Thoracic aorta endothelial cell (primary cell): ENCODE results near the gene CDV3. TPM values are rescaled to one million over a fixed set of nuclear protein-coding genes. Genes with fewer than 3 reads are reported as not detected.

Source experiments
- small RNA-seq: library from RNA; depleted of rRNA; stranded (forward); fragments of <200 nt; gene quantifications from one replicate; pipeline ENCODE3, GENCODE V24; 2012
- total RNA-seq: library from RNA; depleted of rRNA; stranded (reverse); fragments of >200 nt; gene quantifications from 2 replicates; pipeline ENCODE4 v1.2.3, GENCODE V29; 2012

CDV3 gene
- total RNA-seq = 251 and 280 TPM in 2 replicates

GRCh38 chr3:133573629-133574194 lies at the start of gene CDV3:
CDV3 (plus strand) TSS chr3:133573686; CDS start chr3:133574045, 359 bp downstream.

Small RNA genes within 50 kb of the gene (small RNA-seq; reads per million reads assigned to genes)
- not detected for gene AC022296.2
- gene RF00438 = not detected

Other genes starting within 250 kb of the CDV3 start
- not detected in 2 replicates for gene BFSP2, start 173.6 kb upstream of the CDV3 start, total RNA-seq
- 83.0 and 92.5 TPM in 2 replicates for gene TOPBP1, start 88.3 kb downstream of the CDV3 start, total RNA-seq
- gene TF, start 172.7 kb downstream of the CDV3 start, total RNA-seq = 0.14 TPM in 1 of 2 replicates, not detected in the other
- gene SRPRB, start 232.1 kb downstream of the CDV3 start, total RNA-seq = 55.2 and 68.4 TPM in 2 replicates